ENCODE measurements around the gene TTC31. TPM values are rescaled to one million over a fixed set of nuclear protein-coding genes. Genes with fewer than 3 reads are reported as not detected.
A peak's percentile ranks its signal among the peaks of the same experiment; 100 is the strongest.
"Not testable (repeated sequence)": the region's sequence is repeated elsewhere in the genome, so short reads cannot be mapped to it uniquely, and the experiment has no call there.

Gene TTC31
- total RNA-seq, 1 donor from 2014 or later = 7.3 TPM

GRCh38 chr2:74457129-74457548 lies 25.7 kb upstream of the TTC31 start:
- DNase-seq (ENCODE audit: low read depth, low spot score) = no peak

GRCh38 chr2:74457549-74458131 lies 25.2 kb upstream of the TTC31 start:
- no peak for DNase-seq (ENCODE audit: low read depth, low spot score)

GRCh38 chr2:74458132-74458937 lies 24.5 kb upstream of the TTC31 start, which contains the start of gene WBP1:
Gene WBP1, plus strand, starts transcription at chr2:74458438. Its CDS starts 165 bp downstream, at chr2:74458603.
- peak; percentile 100 for DNase-seq (ENCODE audit: low read depth, low spot score)

- DNase-seq (ENCODE audit: low read depth, low spot score) = no peak
Observed at GRCh38 chr2:74458938-74459363, 23.9 kb upstream of the TTC31 start.

GRCh38 chr2:74459503-74460118 lies 23.3 kb upstream of the TTC31 start:
- not testable (repeated sequence) for DNase-seq (ENCODE audit: low read depth, low spot score)

GRCh38 chr2:74460187-74460586 lies 22.7 kb upstream of the TTC31 start:
- not testable (repeated sequence) for DNase-seq (ENCODE audit: low read depth, low spot score)

GRCh38 chr2:74461187-74462053 lies 21.5 kb upstream of the TTC31 start:
- no peak for DNase-seq (ENCODE audit: low read depth, low spot score)

- no peak for DNase-seq (ENCODE audit: low read depth, low spot score)
Observed at GRCh38 chr2:74462054-74462785, 20.7 kb upstream of the TTC31 start.

- no peak for DNase-seq (ENCODE audit: low read depth, low spot score)
Observed at GRCh38 chr2:74462786-74463105, 20.1 kb upstream of the TTC31 start.

- no peak for DNase-seq (ENCODE audit: low read depth, low spot score)
Observed at GRCh38 chr2:74464406-74464805, 18.5 kb upstream of the TTC31 start.

GRCh38 chr2:74470742-74471141 lies 12.1 kb upstream of the TTC31 start:
- DNase-seq (ENCODE audit: low read depth, low spot score) = not testable (repeated sequence)

GRCh38 chr2:74471332-74472065 lies 11.4 kb upstream of the TTC31 start:
- DNase-seq (ENCODE audit: low read depth, low spot score) = no peak

GRCh38 chr2:74472086-74472944 lies 10.6 kb upstream of the TTC31 start, which contains the start of gene MRPL53:
Gene MRPL53, minus strand, starts transcription at chr2:74472680. Its CDS starts 20 bp downstream, at chr2:74472660.
- peak; percentile 78 for DNase-seq (ENCODE audit: low read depth, low spot score)

- no peak for DNase-seq (ENCODE audit: low read depth, low spot score)
Observed at GRCh38 chr2:74472945-74473258, 10.0 kb upstream of the TTC31 start.

GRCh38 chr2:74474481-74474880 lies 8.4 kb upstream of the TTC31 start:
- no peak for DNase-seq (ENCODE audit: low read depth, low spot score)

- no peak for DNase-seq (ENCODE audit: low read depth, low spot score)
Observed at GRCh38 chr2:74474899-74475298, 8.0 kb upstream of the TTC31 start.

- DNase-seq (ENCODE audit: low read depth, low spot score) = no peak
Observed at GRCh38 chr2:74481431-74481830, 1.4 kb upstream of the TTC31 start.

GRCh38 chr2:74481961-74482800 lies 700 bp upstream of the TTC31 start:
- no peak for DNase-seq (ENCODE audit: low read depth, low spot score)
